Spleen (tissue), 11 donors: ENCODE data around the gene PXT1. TPM values are rescaled to one million over a fixed set of nuclear protein-coding genes. Genes with fewer than 3 reads are reported as not detected.
"Not testable (repeated sequence)": the region's sequence is repeated elsewhere in the genome, so short reads cannot be mapped to it uniquely, and the experiment has no call there.

Experiments
- DNase-seq: peaks from one replicate; pipeline ENCODE4 v3.0.0-alpha.2; 2020
- H3K27ac ChIP-seq, 8 donors: fragments of 200-600 bp; sonication (generic) in 7 of 8; 1 replicate in 4 of 8; 2 replicates in 4 of 8; pipeline versions ENCODE4 v1.5.0 to v1.8.0; 2016 to 2021; ENCODE audit warnings: inconsistent platforms in 4 of 8, mild to moderate bottlenecking in 4 of 8, moderate library complexity in 1 of 8
- H3K27me3 ChIP-seq, 7 donors: fragments of 200-600 bp; sonication (generic) in 6 of 7; replicated peaks in 1 of 7; 1 replicate in 4 of 7; 2 replicates in 3 of 7; pipeline versions ENCODE4 v1.5.0 to v1.8.0; 2016 to 2021; ENCODE audit warnings: inconsistent platforms in 3 of 7, mild to moderate bottlenecking in 1 of 7
- H3K36me3 ChIP-seq, 6 donors: fragments of 200-600 bp; sonication (generic) in 5 of 6; 1 replicate in 4 of 6; 2 replicates in 2 of 6; pipeline versions ENCODE4 v1.5.0 to v1.8.0; 2016 to 2021; ENCODE audit warnings: inconsistent platforms in 2 of 6
- H3K4me1 ChIP-seq, 6 donors: fragments of 200-600 bp; sonication (generic) in 5 of 6; 1 replicate in 3 of 6; 2 replicates in 3 of 6; pipeline versions ENCODE4 v1.5.0 to v1.8.0; 2016 to 2021; ENCODE audit warnings: inconsistent platforms in 3 of 6
- H3K4me3 ChIP-seq, 8 donors: fragments of 200-600 bp; sonication (generic) in 7 of 8; 1 replicate in 4 of 8; 2 replicates in 4 of 8; pipeline versions ENCODE4 v1.5.0 to v1.8.0; 2016 to 2021; ENCODE audit warnings: inconsistent platforms in 4 of 8, mild to moderate bottlenecking in 4 of 8, moderate library complexity in 2 of 8
- H3K9me3 ChIP-seq, 8 donors: fragments of 200-600 bp; sonication (generic) in 7 of 8; 1 replicate in 4 of 8; 2 replicates in 4 of 8; pipeline versions ENCODE4 v1.5.0 to v1.8.0; 2016 to 2021; ENCODE audit warnings: inconsistent platforms in 4 of 8
- POLR2A ChIP-seq, 3 donors: fragments of 450-650 bp; IDR thresholded peaks; one replicate each; pipeline ENCODE4 v1.5.1; 2017; ENCODE audit warnings: antibody characterized with exemption in 3 of 3, mild to moderate bottlenecking in 1 of 3
- POLR2AphosphoS5 ChIP-seq, 3 donors: sonication (generic); formaldehyde crosslinking; IDR thresholded peaks; one replicate each; pipeline ENCODE4 v1.5.1; 2017; ENCODE audit warnings: antibody characterized with exemption in 3 of 3
- WGBS, 5 donors: extraction: QIAGEN DNeasy Blood & Tissue Kit in 3 of 5; methylation state at CpG; one replicate each; pipeline versions ENCODE4 v1.1.5 to v1.1.7; 2013 to 2018; 5-methylcytosine and 5-hydroxymethylcytosine counted together
- intact Hi-C: fragments of 100-400 bp; cut with DNase I; formaldehyde crosslinking; loops from one replicate; pipeline ENCODE4 v1.15.0; 2023; ENCODE audit warnings: low total_unique reads
- polyA plus RNA-seq, 3 donors: library from polyadenylated mRNA; stranded (reverse); fragments of 200-250 nt; gene quantifications; one replicate each; pipeline ENCODE4 v1.2.1, GENCODE V29; 2013
- total RNA-seq, 7 donors: library from RNA; depleted of rRNA in 3 of 7; stranded (reverse); fragments of >200 nt in 3 of 7; fragmentation: NEBNext Ultra II Directional in 4 of 7; extraction: Animal tissue kit (Norgen Biotek cat#: 25700) in 4 of 7; gene quantifications; one replicate each; pipeline versions ENCODE4 v1.1.0 to v1.2.1, GENCODE V29; 2016 to 2021
- TF ChIP-seq, protein P1 (sequence below), 11 experiments: fragments of 200-600 bp in 7 of 11; fragments of 450-650 bp in 4 of 11; sonication (generic) in 4 of 11; IDR thresholded peaks in 8 of 11; conservative IDR thresholded peaks in 3 of 11; 1 replicate in 7 of 11; 2 replicates in 4 of 11; pipeline versions ENCODE4 v1.4.0 to v1.8.0; 2016 to 2021; ENCODE audit warnings: antibody characterized with exemption in 11 of 11, inconsistent platforms in 4 of 11, mild to moderate bottlenecking in 1 of 11
- donor health status: healthy with polysubstance abuse.
- donor health status: DM: no; HTN: no; CAD: no; lungs with moderate emphysema.
- donor health status: DM: no; HTN: no; CAD: no.
- donor health status: Bipolar disorder and iron deficiency.
- donor health status: healthy.
- donor health status: DM: no; HTN: no; CAD: no.
- donor health status: DM: yes; HTN: yes; CAD: no.

PXT1 gene
- total and polyA plus RNA-seq, 10 donors, result 0.49 TPM; not detected in 9

DNA sequence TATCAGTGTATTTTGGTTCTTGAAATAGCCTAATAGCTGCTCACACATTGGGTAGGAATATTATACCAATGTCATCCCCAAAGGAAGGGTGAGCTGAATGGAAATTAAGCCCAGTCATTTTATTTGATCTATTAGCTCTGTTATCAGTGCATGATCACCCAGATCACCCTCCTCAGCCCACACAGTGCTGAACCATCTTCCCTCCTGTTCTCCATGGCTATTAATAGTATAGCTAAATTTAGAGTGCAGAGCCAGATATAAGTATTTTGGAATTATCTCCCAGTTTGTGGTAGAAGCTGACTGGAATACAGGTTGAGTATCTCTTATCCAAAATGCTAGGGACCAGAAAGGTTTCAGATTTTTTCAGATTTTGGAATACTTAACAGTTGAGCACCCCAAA is 45.6 kb upstream of the PXT1 start:
- Histone ChIP-seq H3K27ac (no peak overlapping the region), H3K27me3 (no peaks in the 10 kb centered on the region)
- no peak for DNase-seq

DNA sequence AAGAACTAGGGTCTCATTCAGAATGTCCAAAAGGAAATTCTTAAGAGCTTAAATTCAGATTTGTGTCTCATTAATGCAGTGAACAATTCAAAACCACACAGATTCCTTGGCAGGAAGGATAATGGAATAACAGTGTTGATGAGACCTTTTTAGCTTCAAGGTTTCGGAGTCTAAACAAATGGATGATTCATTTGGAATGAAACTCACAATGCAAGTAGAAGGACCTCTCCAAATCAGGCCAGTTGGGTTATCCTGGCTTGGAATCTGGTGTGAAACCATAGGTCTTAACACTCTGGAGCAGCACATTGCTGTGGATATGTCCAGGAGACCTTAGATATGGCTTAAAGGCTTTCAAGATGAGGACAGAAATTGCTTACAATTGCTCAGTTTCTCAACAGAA is 45.0 kb upstream of the PXT1 start:
- Histone ChIP-seq H3K4me1 (peaks cover 0 to 15% (median 3%) of the 10 kb centered on the region in 6 donors), H3K27ac (no peak overlapping the region), H3K9me3 (no peaks in the 10 kb centered on the region), H3K36me3 (peaks cover 0 to 95% (median 47%) of the 10 kb centered on the region in 6 donors), H3K4me3 (no peak overlapping the region), H3K27me3 (no peaks in the 10 kb centered on the region)
- intact Hi-C loops, result no loop called here
- no peak for DNase-seq
- 94 to 100% (median 100%) methylated on average over 1 of the region's 1 CpG for WGBS, 5 donors
- TF ChIP-seq, protein P1, sequence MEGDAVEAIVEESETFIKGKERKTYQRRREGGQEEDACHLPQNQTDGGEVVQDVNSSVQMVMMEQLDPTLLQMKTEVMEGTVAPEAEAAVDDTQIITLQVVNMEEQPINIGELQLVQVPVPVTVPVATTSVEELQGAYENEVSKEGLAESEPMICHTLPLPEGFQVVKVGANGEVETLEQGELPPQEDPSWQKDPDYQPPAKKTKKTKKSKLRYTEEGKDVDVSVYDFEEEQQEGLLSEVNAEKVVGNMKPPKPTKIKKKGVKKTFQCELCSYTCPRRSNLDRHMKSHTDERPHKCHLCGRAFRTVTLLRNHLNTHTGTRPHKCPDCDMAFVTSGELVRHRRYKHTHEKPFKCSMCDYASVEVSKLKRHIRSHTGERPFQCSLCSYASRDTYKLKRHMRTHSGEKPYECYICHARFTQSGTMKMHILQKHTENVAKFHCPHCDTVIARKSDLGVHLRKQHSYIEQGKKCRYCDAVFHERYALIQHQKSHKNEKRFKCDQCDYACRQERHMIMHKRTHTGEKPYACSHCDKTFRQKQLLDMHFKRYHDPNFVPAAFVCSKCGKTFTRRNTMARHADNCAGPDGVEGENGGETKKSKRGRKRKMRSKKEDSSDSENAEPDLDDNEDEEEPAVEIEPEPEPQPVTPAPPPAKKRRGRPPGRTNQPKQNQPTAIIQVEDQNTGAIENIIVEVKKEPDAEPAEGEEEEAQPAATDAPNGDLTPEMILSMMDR (IDR thresholded peaks at IDR 0.05 in 8 of 11, conservative IDR thresholded peaks at IDR 0.05 in 3 of 11), result no peak
- no peak for TF ChIP-seq POLR2AphosphoS5 (IDR thresholded peaks at IDR 0.05)
- TF ChIP-seq POLR2A (IDR thresholded peaks at IDR 0.05), result no peak

More for the DNA sequence above, 45.6 kb upstream of the PXT1 start:
- no peak overlapping the region for H3K4me3 ChIP-seq
- TF ChIP-seq, protein P1 (IDR thresholded peaks at IDR 0.05 in 8 of 11, conservative IDR thresholded peaks at IDR 0.05 in 3 of 11), result no peak
- no peak for TF ChIP-seq POLR2AphosphoS5 (IDR thresholded peaks at IDR 0.05)
- TF ChIP-seq POLR2A (IDR thresholded peaks at IDR 0.05), result no peak
- intact Hi-C loops, result no loop called here
- H3K36me3 ChIP-seq, result peaks cover 0 to 90% (median 47%) of the 10 kb centered on the region in 6 donors
- H3K4me1 ChIP-seq, result peaks cover 0 to 20% (median 4%) of the 10 kb centered on the region in 6 donors
- H3K9me3 ChIP-seq, result no peaks in the 10 kb centered on the region

DNA sequence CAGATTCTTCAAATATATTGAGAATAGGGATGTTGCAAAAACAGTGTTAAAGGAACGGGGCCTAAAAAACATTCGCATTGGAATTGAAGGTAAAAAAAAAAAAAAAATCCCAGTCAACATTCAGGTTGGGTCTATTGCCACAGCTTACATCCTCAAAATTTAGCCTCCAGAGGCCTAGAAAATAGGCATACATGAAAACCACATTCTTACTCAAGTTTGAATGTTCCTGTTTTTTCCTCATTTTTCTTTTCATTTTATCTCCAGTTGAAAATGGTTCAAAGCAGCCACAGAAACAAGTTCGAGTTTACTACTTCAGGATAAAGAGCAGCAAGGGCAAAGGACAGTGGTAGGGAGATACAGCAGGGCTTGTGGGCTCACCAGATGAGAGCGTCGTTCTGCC is 42.1 kb upstream of the PXT1 start:
- H3K27ac ChIP-seq, result peak overlapping the region in 1 of 8 donors; percentile 43
- TF ChIP-seq, protein P1 (IDR thresholded peaks at IDR 0.05 in 8 of 11, conservative IDR thresholded peaks at IDR 0.05 in 3 of 11), result no peak
- TF ChIP-seq POLR2A (IDR thresholded peaks at IDR 0.05) (no peak), POLR2AphosphoS5 (IDR thresholded peaks at IDR 0.05) (no peak)
- peaks cover 6 to 100% (median 65%) of the 10 kb centered on the region in 6 donors for H3K36me3 ChIP-seq
- no peaks in the 10 kb centered on the region for H3K27me3 ChIP-seq
- H3K4me1 ChIP-seq, result peaks cover 0 to 8% (median 0%) of the 10 kb centered on the region in 6 donors
- DNase-seq, result no peak
- WGBS, 5 donors, result 64 to 86% (median 75%) methylated on average over 5 of the region's 5 CpGs
- no peaks in the 10 kb centered on the region for H3K9me3 ChIP-seq
- no peak overlapping the region for H3K4me3 ChIP-seq
- intact Hi-C loops, result no loop called here

DNA sequence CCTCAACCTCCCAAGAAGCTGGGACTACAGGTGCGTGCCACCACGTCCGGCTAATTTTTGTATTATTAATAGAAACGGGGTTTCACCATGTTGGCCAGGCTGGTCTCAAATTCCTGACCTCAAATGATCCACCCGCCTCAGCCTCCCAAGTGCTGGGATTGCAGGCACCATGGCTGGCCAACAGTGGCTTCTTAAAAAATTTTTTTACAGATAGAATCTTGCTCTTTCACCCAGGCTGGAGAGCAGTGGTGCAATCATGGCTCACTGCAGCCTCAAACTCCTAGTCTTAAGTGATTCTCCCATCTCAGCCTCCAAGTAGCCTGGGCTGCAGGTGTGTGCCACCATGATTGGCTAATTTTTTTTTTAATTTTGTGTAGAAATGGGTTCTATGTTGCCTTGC is 40.7 kb upstream of the PXT1 start:
- Histone ChIP-seq H3K4me1 (peaks cover 0 to 14% (median 2%) of the 10 kb centered on the region in 6 donors), H3K36me3 (peaks cover 6 to 100% (median 68%) of the 10 kb centered on the region in 6 donors)
- intact Hi-C loops, H3K27me3 ChIP-seq, H3K27ac ChIP-seq, H3K9me3 ChIP-seq, H3K4me3 ChIP-seq, DNase-seq: not testable (repeated sequence)
- 90 to 99% (median 97%) methylated on average over 5 of the region's 5 CpGs for WGBS, 5 donors

DNA sequence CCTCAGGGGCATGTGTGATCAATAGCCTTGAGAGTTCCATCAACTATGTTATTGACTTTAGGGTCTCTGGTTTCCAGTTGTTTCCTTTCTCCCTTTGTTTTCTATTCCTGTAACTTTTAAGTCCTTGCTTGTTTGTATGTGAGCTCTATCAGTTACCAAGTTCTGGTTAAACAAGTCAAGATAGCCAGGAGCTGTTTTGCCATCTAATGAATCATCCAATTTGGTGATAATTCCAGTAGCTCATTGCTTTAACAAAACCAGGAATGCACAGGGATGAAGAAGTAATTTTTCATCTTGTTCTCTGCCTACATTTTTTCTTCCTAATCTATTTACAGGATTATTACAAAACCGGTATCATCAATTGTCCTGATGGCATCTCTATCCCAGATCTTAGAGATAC is 36.6 kb upstream of the PXT1 start:
- H3K27me3 ChIP-seq, result no peaks in the 10 kb centered on the region
- intact Hi-C loops, result no loop called here
- peaks cover 0 to 26% (median 10%) of the 10 kb centered on the region in 6 donors for H3K4me1 ChIP-seq
- DNase-seq, result no peak
- WGBS, 5 donors, result 93 to 100% (median 96%) methylated on average over 1 of the region's 1 CpG
- no peak overlapping the region for H3K27ac ChIP-seq
- H3K9me3 ChIP-seq, result no peaks in the 10 kb centered on the region
- H3K36me3 ChIP-seq, result peaks cover 6 to 93% (median 40%) of the 10 kb centered on the region in 6 donors
- H3K4me3 ChIP-seq, result no peak overlapping the region
- TF ChIP-seq, protein P1 (IDR thresholded peaks at IDR 0.05 in 8 of 11, conservative IDR thresholded peaks at IDR 0.05 in 3 of 11), result no peak
- TF ChIP-seq POLR2AphosphoS5 (IDR thresholded peaks at IDR 0.05), result no peak
